Measurements from ENCODE around the gene TBC1D1.

TBC1D1 gene

GRCh38 chr4:38180456-38180855 is 289.6 kb downstream of the TBC1D1 start:
- no peak for TF ChIP-seq CTCF (IDR thresholded peaks at IDR 0.05; ENCODE audit: insufficient read depth, low read depth, low read length, missing control alignments)
- no peak for DNase-seq (ENCODE audit: low read depth)
- H3K4me3 ChIP-seq (ENCODE audit: low read depth, low read length), result no peak overlapping the region

- H3K4me3 ChIP-seq (ENCODE audit: low read depth, low read length), result no peak overlapping the region
- DNase-seq (ENCODE audit: low read depth), result no peak
- TF ChIP-seq CTCF (IDR thresholded peaks at IDR 0.05; ENCODE audit: insufficient read depth, low read depth, low read length, missing control alignments), result no peak
Observed at GRCh38 chr4:38181286-38181685, 290.4 kb downstream of the TBC1D1 start.

GRCh38 chr4:38182334-38182998 is 291.6 kb downstream of the TBC1D1 start:
- no peak overlapping the region for H3K4me3 ChIP-seq (ENCODE audit: low read depth, low read length)
- no peak for TF ChIP-seq CTCF (IDR thresholded peaks at IDR 0.05; ENCODE audit: insufficient read depth, low read depth, low read length, missing control alignments)

GRCh38 chr4:38184404-38184803 is 293.5 kb downstream of the TBC1D1 start:
- peak; percentile 21 for TF ChIP-seq CTCF (IDR thresholded peaks at IDR 0.05; ENCODE audit: insufficient read depth, low read depth, low read length, missing control alignments)
- no peak overlapping the region for H3K4me3 ChIP-seq (ENCODE audit: low read depth, low read length)
- peak; percentile 35 for DNase-seq (ENCODE audit: low read depth)

More at GRCh38 chr4:38182334-38182998, 291.6 kb downstream of the TBC1D1 start:
- DNase-seq (ENCODE audit: low read depth), result no peak

GRCh38 chr4:38185406-38186144 is 294.7 kb downstream of the TBC1D1 start:
- H3K4me3 ChIP-seq (ENCODE audit: low read depth, low read length), result no peak overlapping the region
- TF ChIP-seq CTCF (IDR thresholded peaks at IDR 0.05; ENCODE audit: insufficient read depth, low read depth, low read length, missing control alignments), result no peak
- DNase-seq (ENCODE audit: low read depth), result no peak

DNA sequence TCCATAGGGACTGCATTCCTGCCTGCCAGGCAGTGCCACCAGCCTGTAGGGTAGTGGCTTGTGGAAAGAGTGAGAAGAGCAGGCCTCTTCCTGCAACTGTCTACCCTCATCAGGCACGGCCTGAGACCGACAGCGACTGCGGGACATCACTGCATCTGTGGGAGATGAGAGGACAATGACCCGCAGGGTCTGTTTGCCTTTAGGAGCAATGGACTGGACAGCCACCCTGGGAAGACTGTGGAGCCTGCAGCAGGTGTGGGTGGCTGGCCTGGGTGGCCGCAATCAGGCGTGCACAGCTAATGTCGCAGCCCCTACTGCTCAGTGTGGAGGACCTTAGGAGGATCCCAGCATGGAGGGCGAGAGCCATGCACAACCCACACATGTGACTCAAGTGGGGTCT is 297.3 kb downstream of the TBC1D1 start:
- TF ChIP-seq CTCF (IDR thresholded peaks at IDR 0.05; ENCODE audit: insufficient read depth, low read depth, low read length, missing control alignments), result no peak
- DNase-seq (ENCODE audit: low read depth), result no peak
- H3K4me3 ChIP-seq (ENCODE audit: low read depth, low read length), result no peak overlapping the region

Data from GM12865 (cell line).